ENCODE results near the gene MYO9A. TPM values are rescaled to one million over a fixed set of nuclear protein-coding genes. Genes with fewer than 3 reads are reported as not detected.

MYO9A gene
- total RNA-seq, 2 donors from 2014 or later = 34.9 to 36.4 TPM

- Mint-ChIP-seq H3K27me3 (ENCODE audit: insufficient read depth) (no peaks in the 10 kb centered on the region), H3K9me3 (peaks cover 34% of the 10 kb centered on the region), H3K27ac (no peak overlapping the region), H3K4me1 (peaks cover 2% of the 10 kb centered on the region), H3K4me3 (no peak overlapping the region), H3K36me3 (ENCODE audit: low read depth) (peaks cover 72% of the 10 kb centered on the region)
- H3K9me3 ChIP-seq (ENCODE audit: control insufficient read depth, low read length) = peaks cover 42% of the 10 kb centered on the region
- no peaks in the 10 kb centered on the region for H3K4me1 ChIP-seq (ENCODE audit: control insufficient read depth, insufficient read depth, low read length)
- H3K36me3 ChIP-seq (ENCODE audit: control insufficient read depth, insufficient read depth, low read length) = peaks cover 53% of the 10 kb centered on the region
- H3K27me3 ChIP-seq (ENCODE audit: control insufficient read depth, insufficient read depth, low read length, poor library complexity, severe bottlenecking) = no peaks in the 10 kb centered on the region
- H3K4me3 ChIP-seq (ENCODE audit: low read length) = no peak overlapping the region
- no peak overlapping the region for H3K27ac ChIP-seq (ENCODE audit: low read depth, low read length)
- WGBS, 2 experiments (ENCODE audit: insufficient coverage in 1 of 2, insufficient read length in 1 of 2) = 67 to 93% methylated on average over 1 to 3 of the region's 3 CpGs
- no peak for TF ChIP-seq CTCF (conservative IDR thresholded peaks at IDR 0.05)
- DNase-seq = no peak
- H3K9ac ChIP-seq (ENCODE audit: extremely low read depth, low read length, poor library complexity, severe bottlenecking) = no peak overlapping the region
Measured at GRCh38 chr15:71822890-71823630, 294.9 kb downstream of the MYO9A start.

GRCh38 chr15:71821547-71822129 lies 296.3 kb downstream of the MYO9A start:
- Mint-ChIP-seq H3K36me3 (ENCODE audit: low read depth) (peaks cover 62% of the 10 kb centered on the region), H3K4me1 (peaks cover under 1% of the 10 kb centered on the region), H3K27me3 (ENCODE audit: insufficient read depth) (no peaks in the 10 kb centered on the region), H3K4me3 (no peak overlapping the region), H3K27ac (no peak overlapping the region), H3K9me3 (peaks cover 38% of the 10 kb centered on the region)
- Histone ChIP-seq H3K4me1 (ENCODE audit: control insufficient read depth, insufficient read depth, low read length) (no peaks in the 10 kb centered on the region), H3K27me3 (ENCODE audit: control insufficient read depth, insufficient read depth, low read length, poor library complexity, severe bottlenecking) (no peaks in the 10 kb centered on the region), H3K36me3 (ENCODE audit: control insufficient read depth, insufficient read depth, low read length) (peaks cover 39% of the 10 kb centered on the region), H3K9me3 (ENCODE audit: control insufficient read depth, low read length) (peaks cover 42% of the 10 kb centered on the region), H3K27ac (ENCODE audit: low read depth, low read length) (no peak overlapping the region), H3K4me3 (ENCODE audit: low read length) (peak overlapping the region; percentile 35), H3K9ac (ENCODE audit: extremely low read depth, low read length, poor library complexity, severe bottlenecking) (no peak overlapping the region)
- no peak for DNase-seq
- TF ChIP-seq CTCF (conservative IDR thresholded peaks at IDR 0.05) = no peak
- WGBS, 2 experiments (ENCODE audit: insufficient coverage in 1 of 2, insufficient read length in 1 of 2) = 87 to 95% methylated on average over 3 to 5 of the region's 5 CpGs

- no peak for DNase-seq
- Histone ChIP-seq H3K27ac (ENCODE audit: low read depth, low read length) (no peak overlapping the region), H3K4me1 (ENCODE audit: control insufficient read depth, insufficient read depth, low read length) (no peaks in the 10 kb centered on the region), H3K27me3 (ENCODE audit: control insufficient read depth, insufficient read depth, low read length, poor library complexity, severe bottlenecking) (no peaks in the 10 kb centered on the region), H3K4me3 (ENCODE audit: low read length) (no peak overlapping the region), H3K9ac (ENCODE audit: extremely low read depth, low read length, poor library complexity, severe bottlenecking) (no peak overlapping the region), H3K36me3 (ENCODE audit: control insufficient read depth, insufficient read depth, low read length) (peaks cover 26% of the 10 kb centered on the region), H3K9me3 (ENCODE audit: control insufficient read depth, low read length) (peaks cover 42% of the 10 kb centered on the region)
- 100% methylated on average over 1 of the region's 1 CpG; no CpG with 5 or more reads in 1 of the 2 experiments for whole genome bisulfite sequencing, 2 experiments (ENCODE audit: insufficient coverage in 1 of 2, insufficient read length in 1 of 2)
- no peak for TF ChIP-seq CTCF (conservative IDR thresholded peaks at IDR 0.05)
- H3K27me3 Mint-ChIP-seq (ENCODE audit: insufficient read depth) = no peaks in the 10 kb centered on the region
- H3K4me3 Mint-ChIP-seq = no peak overlapping the region
- H3K36me3 Mint-ChIP-seq (ENCODE audit: low read depth) = peaks cover 51% of the 10 kb centered on the region
- peaks cover 38% of the 10 kb centered on the region for H3K9me3 Mint-ChIP-seq
- no peak overlapping the region for H3K27ac Mint-ChIP-seq
- H3K4me1 Mint-ChIP-seq = no peaks in the 10 kb centered on the region
Measured at GRCh38 chr15:71820127-71820526, 297.8 kb downstream of the MYO9A start.

Measured in endodermal cell (in vitro differentiated cells).